Epithelial cell of esophagus (primary cell): ENCODE measurements around the gene STOX2.

Experiments used
- DNase-seq: peaks from one replicate; pipeline ENCODE4 v3.0.0; 2010; ENCODE audit warnings: low read depth
- H3K4me3 ChIP-seq: 2 replicates; pipeline ENCODE4 v1.5.1; 2011; ENCODE audit warnings: mild to moderate bottlenecking, low read length, control low read depth
- TF ChIP-seq, protein P1 (sequence below): IDR thresholded peaks from 2 replicates; pipeline ENCODE4 v1.5.1; 2011; ENCODE audit warnings: low read depth, mild to moderate bottlenecking, low read length, control low read depth, inconsistent platforms; ENCODE audit not compliant: insufficient read depth; ENCODE audit errors: missing control alignments

Gene STOX2

DNA sequence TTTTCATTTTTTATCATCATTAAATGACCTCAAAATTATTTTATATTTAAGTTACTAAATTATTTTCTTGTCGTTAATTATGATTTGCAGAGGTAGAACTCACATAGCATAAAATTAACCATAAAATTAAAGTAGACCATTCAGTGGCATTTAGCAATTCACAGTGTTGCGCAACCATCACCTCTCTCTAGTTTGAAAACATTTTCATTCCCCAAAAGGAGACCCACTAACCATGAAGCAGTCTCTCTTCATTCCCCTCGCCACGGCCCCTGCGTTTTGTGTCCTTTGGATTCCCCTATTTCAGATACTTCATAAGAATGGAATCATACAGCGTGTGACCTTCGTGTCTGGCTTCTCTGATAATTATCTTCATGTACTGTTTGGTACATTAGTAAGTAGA lies 157.7 kb downstream of the STOX2 start:
- TF ChIP-seq, protein P1, sequence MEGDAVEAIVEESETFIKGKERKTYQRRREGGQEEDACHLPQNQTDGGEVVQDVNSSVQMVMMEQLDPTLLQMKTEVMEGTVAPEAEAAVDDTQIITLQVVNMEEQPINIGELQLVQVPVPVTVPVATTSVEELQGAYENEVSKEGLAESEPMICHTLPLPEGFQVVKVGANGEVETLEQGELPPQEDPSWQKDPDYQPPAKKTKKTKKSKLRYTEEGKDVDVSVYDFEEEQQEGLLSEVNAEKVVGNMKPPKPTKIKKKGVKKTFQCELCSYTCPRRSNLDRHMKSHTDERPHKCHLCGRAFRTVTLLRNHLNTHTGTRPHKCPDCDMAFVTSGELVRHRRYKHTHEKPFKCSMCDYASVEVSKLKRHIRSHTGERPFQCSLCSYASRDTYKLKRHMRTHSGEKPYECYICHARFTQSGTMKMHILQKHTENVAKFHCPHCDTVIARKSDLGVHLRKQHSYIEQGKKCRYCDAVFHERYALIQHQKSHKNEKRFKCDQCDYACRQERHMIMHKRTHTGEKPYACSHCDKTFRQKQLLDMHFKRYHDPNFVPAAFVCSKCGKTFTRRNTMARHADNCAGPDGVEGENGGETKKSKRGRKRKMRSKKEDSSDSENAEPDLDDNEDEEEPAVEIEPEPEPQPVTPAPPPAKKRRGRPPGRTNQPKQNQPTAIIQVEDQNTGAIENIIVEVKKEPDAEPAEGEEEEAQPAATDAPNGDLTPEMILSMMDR = no peak
- H3K4me3 ChIP-seq = no peak overlapping the region
- no peak for DNase-seq

GRCh38 chr4:184064877-184065276 lies 159.8 kb downstream of the STOX2 start:
- TF ChIP-seq, protein P1 = no peak
- DNase-seq = no peak
- H3K4me3 ChIP-seq = no peak overlapping the region

DNA sequence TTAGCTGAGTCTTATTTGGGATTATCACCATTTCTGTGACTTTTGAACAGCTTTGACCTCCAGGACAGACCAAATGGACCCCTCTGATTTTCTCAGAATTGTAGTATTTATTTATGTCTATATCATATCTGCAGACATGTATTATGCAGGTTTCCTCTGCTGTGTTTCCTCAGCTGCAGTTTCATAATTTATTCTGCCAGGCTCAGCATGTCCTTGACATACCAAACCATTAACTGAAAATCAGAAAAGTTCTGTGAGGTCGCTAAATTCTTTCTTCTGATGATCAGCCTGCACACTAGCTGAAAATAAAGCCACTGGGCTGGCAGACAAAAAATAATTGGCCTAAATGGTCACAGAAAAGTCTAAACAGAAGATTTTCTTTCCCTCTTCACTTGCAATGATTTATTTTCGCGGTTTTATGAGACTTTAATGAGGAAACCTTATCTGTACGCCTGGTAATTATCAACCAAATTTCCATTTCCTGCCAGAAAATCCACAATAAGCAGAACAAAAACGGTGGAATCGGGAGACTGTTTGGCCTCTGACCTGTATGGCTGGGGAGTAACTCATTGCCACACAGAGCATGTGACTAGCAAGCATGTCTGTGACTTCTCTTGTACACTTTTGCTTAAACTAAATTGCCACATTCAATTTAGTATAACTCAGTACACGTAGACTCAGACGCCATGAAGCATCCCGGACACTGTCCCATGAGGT lies 161.6 kb downstream of the STOX2 start:
- TF ChIP-seq, protein P1 = no peak
- no peak for DNase-seq
- H3K4me3 ChIP-seq = no peak overlapping the region

- H3K4me3 ChIP-seq = no peak overlapping the region
- TF ChIP-seq, protein P1 = no peak
- DNase-seq = no peak
Observed at GRCh38 chr4:184067931-184068554, 162.9 kb downstream of the STOX2 start.
